HCT116 (cell line): ENCODE measurements around the gene ZNF367. TPM values are rescaled to one million over a fixed set of nuclear protein-coding genes. Genes with fewer than 3 reads are reported as not detected.

Source experiments
- ATAC-seq: fragments of 200-7000 bp; cut with Tn5 transposase; 2 replicates; pipeline ENCODE4 v1.9.1; 2020; ENCODE audit warnings: mild to moderate bottlenecking, moderate library complexity
- BruUV-seq: library from RNA; stranded (reverse); fragments of 400-500 nt; replicated peaks from 2 replicates; lab custom pipeline; 2021; lab: Mats Ljungman, UMichigan
- CTCF ChIA-PET: fragments of 300-600 bp; sonication (Branson Sonifier 250); formaldehyde crosslinking; loops from one replicate; lab custom pipeline; 2021; ENCODE audit warnings: antibody characterized with exemption; lab: Charles Lee
- POLR2A ChIA-PET: fragments of 300-600, 350-600 bp; sonication (Branson Sonifier 250); formaldehyde crosslinking; loops from one replicate; lab custom pipeline; 2021; ENCODE audit warnings: antibody characterized with exemption; lab: Charles Lee
- RAD21 ChIA-PET, 2 experiments: fragments of 300-600 bp; sonication (Branson Sonifier 250); formaldehyde crosslinking; loops; one replicate each; lab custom pipeline; 2023; ENCODE audit warnings: low total read pairs in 2 of 2; ENCODE audit not compliant: uncharacterized antibody in 2 of 2, unreplicated experiment in 2 of 2, low non-redundant PET in 1 of 2; lab: Charles Lee
- DNase-seq: peaks from one replicate; pipeline ENCODE4 v3.0.0-alpha.2; 2010; ENCODE audit warnings: low read depth, low spot score
- H2AFZ ChIP-seq: fragments of 200-600 bp; shearing (Covaris generic), sonication (generic); 2 replicates; pipeline ENCODE4 v1.6.1; 2017; ENCODE audit warnings: low read depth, mixed run types, mixed read lengths, antibody characterized with exemption, low read length; ENCODE audit not compliant: poor library complexity, severe bottlenecking
- H3K27ac ChIP-seq: 2 replicates; pipeline ENCODE4 v1.5.1; 2012; ENCODE audit warnings: low read depth, low read length
- H3K27me3 ChIP-seq: fragments of 200-600 bp; sonication (generic); 2 replicates; pipeline ENCODE4 v1.6.1; 2016; ENCODE audit warnings: mixed run types, low read length, mixed read lengths; ENCODE audit not compliant: insufficient read depth
- H3K36me3 ChIP-seq, 2 experiments: fragments of 200-500 bp in 1 of 2; fragments of 200-600 bp in 1 of 2; sonication (Bioruptor generic) in 1 of 2; sonication (generic) in 1 of 2; 2 replicates each; pipeline versions ENCODE4 v1.5.1 to v1.6.1; 2014 to 2016; ENCODE audit warnings: low read length in 2 of 2, inconsistent platforms in 1 of 2, mixed read lengths in 1 of 2, mixed run types in 1 of 2; ENCODE audit not compliant: insufficient read depth in 2 of 2, control insufficient read depth in 1 of 2
- H3K4me1 ChIP-seq, 2 experiments: fragments of 200-600 bp in 1 of 2; sonication (generic) in 1 of 2; 2 replicates each; pipeline versions ENCODE4 v1.5.1 to v1.6.1; 2012 to 2017; ENCODE audit warnings: low read length in 2 of 2, inconsistent platforms in 1 of 2, mild to moderate bottlenecking in 1 of 2, mixed read lengths in 1 of 2, mixed run types in 1 of 2, moderate library complexity in 1 of 2; ENCODE audit not compliant: insufficient read depth in 2 of 2, control insufficient read depth in 1 of 2
- H3K4me2 ChIP-seq: fragments of 200-600 bp; sonication (generic); 2 replicates; pipeline ENCODE4 v1.6.1; 2017; ENCODE audit warnings: mixed run types, low read length, mixed read lengths
- H3K4me3 ChIP-seq, 2 experiments: fragments of 200-600 bp in 1 of 2; sonication (generic) in 1 of 2; replicated peaks in 1 of 2; 2 replicates each; pipeline ENCODE4 v1.5.1; 2011 to 2016; ENCODE audit warnings: low read length in 2 of 2, control low read depth in 1 of 2, low read depth in 1 of 2, mild to moderate bottlenecking in 1 of 2, mixed read lengths in 1 of 2, mixed run types in 1 of 2
- H3K79me2 ChIP-seq: fragments of 200-600 bp; sonication (generic); 2 replicates; pipeline ENCODE4 v1.6.1; 2017; ENCODE audit warnings: mild to moderate bottlenecking, mixed run types, low read length, moderate library complexity, mixed read lengths; ENCODE audit not compliant: insufficient read depth
- H3K9ac ChIP-seq: fragments of 200-600 bp; sonication (generic); 2 replicates; pipeline ENCODE4 v1.6.1; 2016; ENCODE audit warnings: low read length, mixed read lengths
- H3K9me2 ChIP-seq: fragments of 200-600 bp; sonication (generic), shearing (Covaris generic); 2 replicates; pipeline ENCODE4 v1.6.1; 2017; ENCODE audit warnings: mixed run types, mild to moderate bottlenecking, moderate library complexity; ENCODE audit not compliant: insufficient read depth
- H3K9me3 ChIP-seq, 2 experiments: fragments of 200-500 bp in 1 of 2; fragments of 200-600 bp in 1 of 2; sonication (Bioruptor generic) in 1 of 2; sonication (generic) in 1 of 2; 2 replicates each; pipeline ENCODE4 v1.6.1; 2014 to 2017; ENCODE audit warnings: low read length in 2 of 2, mixed read lengths in 2 of 2, inconsistent platforms in 1 of 2, low read depth in 1 of 2, mild to moderate bottlenecking in 1 of 2, mixed run types in 1 of 2, moderate library complexity in 1 of 2; ENCODE audit not compliant: control insufficient read depth in 1 of 2, insufficient read depth in 1 of 2
- H4K20me1 ChIP-seq: fragments of 200-600 bp; sonication (generic), shearing (Covaris generic); 2 replicates; pipeline ENCODE4 v1.6.1; 2017; ENCODE audit warnings: mixed run types, mild to moderate bottlenecking, moderate library complexity; ENCODE audit not compliant: insufficient read depth
- CBX3 ChIP-seq: IDR thresholded peaks from 2 replicates; pipeline ENCODE4 v1.6.1; 2012; ENCODE audit warnings: low read depth
- CEBPB ChIP-seq: IDR thresholded peaks from 2 replicates; pipeline ENCODE4 v1.6.1; 2012; ENCODE audit warnings: low read depth
- EGR1 ChIP-seq: IDR thresholded peaks from 2 replicates; pipeline ENCODE4 v1.6.1; 2012; ENCODE audit warnings: low read depth
- ELF1 ChIP-seq: IDR thresholded peaks from 2 replicates; pipeline ENCODE4 v1.6.1; 2012; ENCODE audit warnings: low read depth, borderline replicate concordance
- EZH2 ChIP-seq: fragments of 200-600 bp; sonication (generic); IDR thresholded peaks from 2 replicates; pipeline ENCODE4 v1.6.1; 2017; ENCODE audit warnings: antibody characterized with exemption, mixed run types
- EZH2phosphoT487 ChIP-seq: fragments of 200-600 bp; IDR thresholded peaks from 2 replicates; pipeline ENCODE4 v1.6.1; 2018; ENCODE audit warnings: antibody characterized with exemption, borderline replicate concordance
- FOSL1 ChIP-seq: IDR thresholded peaks from 2 replicates; pipeline ENCODE4 v1.6.1; 2012; ENCODE audit warnings: low read depth
- MAX ChIP-seq: IDR thresholded peaks from 2 replicates; pipeline ENCODE4 v1.6.1; 2012
- POLR2AphosphoS5 ChIP-seq: IDR thresholded peaks from 2 replicates; pipeline ENCODE4 v1.6.1; 2011; ENCODE audit warnings: mild to moderate bottlenecking, low read depth, low read length, moderate library complexity
- RAD21 ChIP-seq: IDR thresholded peaks from 2 replicates; pipeline ENCODE4 v1.6.1; 2012; ENCODE audit warnings: low read depth, mild to moderate bottlenecking
- SIN3A ChIP-seq: IDR thresholded peaks from 2 replicates; pipeline ENCODE4 v1.6.1; 2012; ENCODE audit warnings: low read depth
- SP1 ChIP-seq: IDR thresholded peaks from 2 replicates; pipeline ENCODE4 v1.6.1; 2012; ENCODE audit warnings: low read depth
- SRF ChIP-seq: IDR thresholded peaks from 2 replicates; pipeline ENCODE4 v1.6.1; 2012; ENCODE audit warnings: low read depth
- TCF7L2 ChIP-seq: IDR thresholded peaks from 2 replicates; pipeline ENCODE4 v1.7.0; 2011; ENCODE audit warnings: borderline replicate concordance, inconsistent platforms; ENCODE audit not compliant: insufficient read depth, insufficient read length; ENCODE audit errors: extremely low read depth
- YY1 ChIP-seq: IDR thresholded peaks from 2 replicates; pipeline ENCODE4 v1.6.1; 2011; ENCODE audit warnings: low read length, low read depth, moderate library complexity, mild to moderate bottlenecking; ENCODE audit not compliant: insufficient replicate concordance; ENCODE audit errors: extremely low read depth
- ZBTB33 ChIP-seq: IDR thresholded peaks from 2 replicates; pipeline ENCODE4 v1.6.1; 2011; ENCODE audit warnings: mild to moderate bottlenecking, low read length, moderate library complexity; ENCODE audit not compliant: insufficient replicate concordance; ENCODE audit errors: extremely low read depth
- ZFX ChIP-seq: fragments of 450-650 bp; IDR thresholded peaks from 2 replicates; pipeline ENCODE4 v1.6.1; 2017
- ZNF274 ChIP-seq: fragments of 200-500 bp; sonication (Bioruptor generic); IDR thresholded peaks from 2 replicates; pipeline ENCODE4 v1.6.1; 2014; ENCODE audit warnings: mild to moderate bottlenecking, low read depth, low read length, inconsistent platforms
- intact Hi-C: fragments of 100-400 bp; cut with micrococcal nuclease; formaldehyde crosslinking; loops from 2 replicates; pipeline ENCODE4 v1.10.0; 2022
- total RNA-seq: library from RNA; stranded (reverse); gene quantifications from one replicate; pipeline ENCODE4 v1.2.1, GENCODE V29; 2021; ENCODE audit not compliant: unreplicated experiment
- TF ChIP-seq, protein P1 (sequence below), 3 experiments: fragments of 200-600 bp in 1 of 3; sonication (generic) in 1 of 3; IDR thresholded peaks in 2 of 3; conservative IDR thresholded peaks in 1 of 3; 2 replicates each; pipeline ENCODE4 v1.5.1; 2012 to 2017; ENCODE audit warnings: low read depth in 2 of 3, low read length in 2 of 3, antibody characterized with exemption in 1 of 3, borderline replicate concordance in 1 of 3, control low read depth in 1 of 3, mild to moderate bottlenecking in 1 of 3, mixed read lengths in 1 of 3, mixed run types in 1 of 3, moderate library complexity in 1 of 3; ENCODE audit not compliant: insufficient read depth in 1 of 3
- TF ChIP-seq, protein P2 (sequence below): IDR thresholded peaks from 2 replicates; pipeline ENCODE4 v1.6.1; 2012

ZNF367 gene
- total RNA-seq, 1 experiment from 2014 or later: 18.1 TPM

GRCh38 chr9:96436456-96437126 is 18.4 kb upstream of the ZNF367 start:
- no peak overlapping the region for H3K4me2 ChIP-seq
- no peak overlapping the region for H2AFZ ChIP-seq
- H3K9me3 ChIP-seq: peaks cover 0 to 5% of the 10 kb centered on the region in 2 experiments; a peak in 1 of 4 replicates
- H3K4me1 ChIP-seq: no peaks in the 10 kb centered on the region
- ATAC-seq (no peak), DNase-seq (no peak)
- H4K20me1 ChIP-seq: no peaks in the 10 kb centered on the region
- no peak for TF ChIP-seq CBX3
- no peak for TF ChIP-seq EGR1
- no peak for TF ChIP-seq YY1
- TF ChIP-seq ZFX: no peak
- TF ChIP-seq, protein P1, sequence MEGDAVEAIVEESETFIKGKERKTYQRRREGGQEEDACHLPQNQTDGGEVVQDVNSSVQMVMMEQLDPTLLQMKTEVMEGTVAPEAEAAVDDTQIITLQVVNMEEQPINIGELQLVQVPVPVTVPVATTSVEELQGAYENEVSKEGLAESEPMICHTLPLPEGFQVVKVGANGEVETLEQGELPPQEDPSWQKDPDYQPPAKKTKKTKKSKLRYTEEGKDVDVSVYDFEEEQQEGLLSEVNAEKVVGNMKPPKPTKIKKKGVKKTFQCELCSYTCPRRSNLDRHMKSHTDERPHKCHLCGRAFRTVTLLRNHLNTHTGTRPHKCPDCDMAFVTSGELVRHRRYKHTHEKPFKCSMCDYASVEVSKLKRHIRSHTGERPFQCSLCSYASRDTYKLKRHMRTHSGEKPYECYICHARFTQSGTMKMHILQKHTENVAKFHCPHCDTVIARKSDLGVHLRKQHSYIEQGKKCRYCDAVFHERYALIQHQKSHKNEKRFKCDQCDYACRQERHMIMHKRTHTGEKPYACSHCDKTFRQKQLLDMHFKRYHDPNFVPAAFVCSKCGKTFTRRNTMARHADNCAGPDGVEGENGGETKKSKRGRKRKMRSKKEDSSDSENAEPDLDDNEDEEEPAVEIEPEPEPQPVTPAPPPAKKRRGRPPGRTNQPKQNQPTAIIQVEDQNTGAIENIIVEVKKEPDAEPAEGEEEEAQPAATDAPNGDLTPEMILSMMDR (IDR thresholded peaks at IDR 0.05 in 2 of 3, conservative IDR thresholded peaks at IDR 0.05 in 1 of 3; ENCODE audit: borderline replicate concordance in 1 of 3, insufficient read depth in 1 of 3, low read depth in 2 of 3, low read length in 2 of 3): no peak
- no peak for TF ChIP-seq EZH2
- TF ChIP-seq FOSL1: no peak
- no peak for TF ChIP-seq ZBTB33
- no peak for TF ChIP-seq MAX
- TF ChIP-seq POLR2AphosphoS5: no peak
- no peak for TF ChIP-seq SRF
- TF ChIP-seq RAD21: no peak
- no peak for TF ChIP-seq CEBPB
- no peak for TF ChIP-seq EZH2phosphoT487
- no peak for TF ChIP-seq SP1
- TF ChIP-seq, protein P2, sequence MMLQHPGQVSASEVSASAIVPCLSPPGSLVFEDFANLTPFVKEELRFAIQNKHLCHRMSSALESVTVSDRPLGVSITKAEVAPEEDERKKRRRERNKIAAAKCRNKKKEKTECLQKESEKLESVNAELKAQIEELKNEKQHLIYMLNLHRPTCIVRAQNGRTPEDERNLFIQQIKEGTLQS: no peak
- no peak for TF ChIP-seq SIN3A
- TF ChIP-seq TCF7L2: no peak
- TF ChIP-seq ZNF274: no peak
- no peak for TF ChIP-seq ELF1
- no peak overlapping the region for H3K9ac ChIP-seq
- H3K4me3 ChIP-seq: no peak overlapping the region
- no peaks in the 10 kb centered on the region for H3K9me2 ChIP-seq
- ChIA-PET POLR2A (interaction anchor here (0.6 kb wide), 1 partner anchor 12 kb away, joined by 3 read pairs; no protein-coding TSS in a partner anchor), RAD21 (no interaction called here), CTCF (no interaction called here)
- no peaks in the 10 kb centered on the region for H3K79me2 ChIP-seq
- no peaks in the 10 kb centered on the region for H3K27me3 ChIP-seq
- H3K27ac ChIP-seq: no peak overlapping the region
- BruUV-seq: no TSS peak
- intact Hi-C loops: no loop called here
- H3K36me3 ChIP-seq: no peaks in the 10 kb centered on the region
